ENCODE results near the gene SPACA7. TPM values are rescaled to one million over a fixed set of nuclear protein-coding genes. Genes with fewer than 3 reads are reported as not detected.

SPACA7 gene
- total and polyA plus RNA-seq, 10 of the 15 experiments (the other 5 are each of a cell fraction or from before 2014, with no cell fraction given), result not detected

DNA sequence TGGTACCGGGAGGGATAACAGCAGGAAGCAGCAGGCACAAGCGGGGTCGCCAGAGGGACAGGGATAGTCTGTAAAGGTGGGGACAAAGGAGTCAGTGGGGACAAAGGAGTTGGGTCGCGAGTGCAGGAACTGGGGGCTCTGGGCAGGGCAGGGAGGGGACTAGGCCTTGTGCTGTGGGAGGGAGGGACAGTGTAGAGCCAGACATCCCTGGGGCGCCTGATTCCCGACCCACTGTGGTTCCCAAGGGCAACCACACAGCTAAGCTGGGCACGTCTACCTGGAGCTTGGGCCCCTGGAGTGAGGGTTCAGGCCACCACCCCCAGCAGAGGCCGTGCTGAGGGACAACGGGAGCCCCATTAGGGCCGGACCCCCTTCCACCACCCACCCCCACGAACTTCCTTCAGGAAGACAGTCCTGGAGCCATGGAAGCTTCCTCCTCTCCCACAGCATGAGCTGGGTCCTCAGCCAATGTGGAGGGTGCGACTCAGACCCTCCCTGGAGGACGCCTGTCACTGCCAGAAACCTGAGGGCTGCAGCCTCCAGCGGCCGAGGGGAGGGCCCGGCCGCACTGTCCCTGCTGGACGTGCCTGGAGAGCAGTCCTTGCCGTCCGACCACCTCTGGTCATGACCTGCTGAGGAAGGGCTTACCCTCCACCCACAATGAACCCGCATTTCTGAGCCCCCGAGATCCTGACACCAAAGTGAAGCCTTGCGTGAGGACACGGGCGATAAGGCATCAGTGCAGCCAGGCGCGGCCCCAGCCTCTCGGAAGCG is 77.9 kb downstream of the SPACA7 start:
- H3K4me1 ChIP-seq (ENCODE audit: control insufficient read depth, insufficient read depth, low read length), result no peaks in the 10 kb centered on the region
- H3K27ac ChIP-seq (ENCODE audit: control insufficient read depth, insufficient read depth), result no peak overlapping the region
- DNase-seq (ENCODE audit: low read depth, low spot score), result no peak
- no peaks in the 10 kb centered on the region for H4K20me1 ChIP-seq (ENCODE audit: control insufficient read depth, insufficient read depth)
- H3K4me3 ChIP-seq, result no peak overlapping the region
- TF ChIP-seq MTA3 (IDR thresholded peaks at IDR 0.05; ENCODE audit: borderline replicate concordance, low read length) (no peak), EP300 (IDR thresholded peaks at IDR 0.05; ENCODE audit: borderline replicate concordance in 1 of 2, control insufficient read depth in 1 of 2, low read depth in 2 of 2, low read length in 2 of 2) (no peak), POU2F2 (IDR thresholded peaks at IDR 0.05; ENCODE audit: borderline replicate concordance, low read depth, low read length) (no peak), STAT3 (IDR thresholded peaks at IDR 0.05; ENCODE audit: low read depth, low read length) (no peak)
- TF ChIP-seq, protein P1, sequence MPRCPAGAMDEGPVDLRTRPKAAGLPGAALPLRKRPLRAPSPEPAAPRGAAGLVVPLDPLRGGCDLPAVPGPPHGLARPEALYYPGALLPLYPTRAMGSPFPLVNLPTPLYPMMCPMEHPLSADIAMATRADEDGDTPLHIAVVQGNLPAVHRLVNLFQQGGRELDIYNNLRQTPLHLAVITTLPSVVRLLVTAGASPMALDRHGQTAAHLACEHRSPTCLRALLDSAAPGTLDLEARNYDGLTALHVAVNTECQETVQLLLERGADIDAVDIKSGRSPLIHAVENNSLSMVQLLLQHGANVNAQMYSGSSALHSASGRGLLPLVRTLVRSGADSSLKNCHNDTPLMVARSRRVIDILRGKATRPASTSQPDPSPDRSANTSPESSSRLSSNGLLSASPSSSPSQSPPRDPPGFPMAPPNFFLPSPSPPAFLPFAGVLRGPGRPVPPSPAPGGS (IDR thresholded peaks at IDR 0.05; ENCODE audit: borderline replicate concordance, insufficient read depth, low read depth, low read length, poor library complexity, severe bottlenecking), result no peak
- no TSS peak for BruUV-seq (replicated peaks)
- in situ Hi-C loops (cut with MboI), result no loop called here
- no peaks in the 10 kb centered on the region for H3K27me3 ChIP-seq (replicated peaks in 1 of 2; ENCODE audit: control insufficient read depth in 2 of 2, insufficient read depth in 2 of 2, low read length in 1 of 2)
- WGBS (ENCODE audit: insufficient coverage, insufficient replicate concordance, low lambda C conversion rate, missing lambda C conversion rate), result 53% methylated on average over 30 of the region's 30 CpGs
- H3K36me3 ChIP-seq (ENCODE audit: control insufficient read depth in 2 of 2, insufficient read depth in 2 of 2, low read length in 1 of 2), result no peaks in the 10 kb centered on the region
- H3K79me2 ChIP-seq (ENCODE audit: control insufficient read depth, insufficient read depth, low read length), result no peaks in the 10 kb centered on the region
- ChIA-PET POLR2A (no interaction called here), CTCF (no interaction called here), SMC1A (ENCODE audit: uncharacterized antibody, unreplicated experiment) (no interaction called here), RAD21 (ENCODE audit: unreplicated experiment) (no interaction called here)
- no peak overlapping the region for H3K9ac ChIP-seq (ENCODE audit: control insufficient read depth, insufficient read depth, low read length)
- ATAC-seq, result no peak
- H2AFZ ChIP-seq (ENCODE audit: control insufficient read depth, low read depth, low read length), result no peak overlapping the region
- no peak for FAIRE-seq
- H3K4me2 ChIP-seq (ENCODE audit: control insufficient read depth, insufficient read depth), result no peak overlapping the region
- no peaks in the 10 kb centered on the region for H3K9me3 ChIP-seq (replicated peaks; ENCODE audit: control insufficient read depth, insufficient read depth, low read length)
- intact Hi-C loops (cut with micrococcal nuclease; ENCODE audit: unreplicated experiment), result no loop called here
